Left lung (tissue), 10 donors: Measurements from ENCODE around the gene DOCK3. TPM values are rescaled to one million over a fixed set of nuclear protein-coding genes. Genes with fewer than 3 reads are reported as not detected.
"Not testable (repeated sequence)": the region's sequence is repeated elsewhere in the genome, so short reads cannot be mapped to it uniquely, and the experiment has no call there.

ENCODE experiments used
- ATAC-seq: fragments of 200-7000 bp; cut with Tn5 transposase; one replicate; pipeline ENCODE4 v1.9.1; 2020; ENCODE audit warnings: moderate library complexity
- DNase-seq, 4 donors: peaks; one replicate each; pipeline ENCODE4 v3.0.0-alpha.2; 2013 to 2020
- H3K27ac ChIP-seq, 2 donors: fragments of 200-600 bp; sonication (generic) in 1 of 2; one replicate each; pipeline versions ENCODE4 v1.5.0 to v1.8.0; 2020 to 2021
- H3K27me3 ChIP-seq, 2 donors: fragments of 200-600 bp; sonication (generic) in 1 of 2; one replicate each; pipeline versions ENCODE4 v1.5.0 to v1.8.0; 2020 to 2021
- H3K36me3 ChIP-seq, 2 donors: fragments of 200-600 bp; sonication (generic) in 1 of 2; one replicate each; pipeline versions ENCODE4 v1.5.0 to v1.8.0; 2020 to 2021
- H3K4me1 ChIP-seq, 2 donors: fragments of 200-600 bp; one replicate each; pipeline ENCODE4 v1.8.0; 2021
- H3K4me3 ChIP-seq, 2 donors: fragments of 200-600 bp; sonication (generic) in 1 of 2; one replicate each; pipeline versions ENCODE4 v1.5.0 to v1.8.0; 2020 to 2021; ENCODE audit warnings: mild to moderate bottlenecking in 1 of 2
- H3K9me3 ChIP-seq, 2 donors: fragments of 200-600 bp; sonication (generic) in 1 of 2; one replicate each; pipeline versions ENCODE4 v1.5.0 to v1.8.0; 2020 to 2021
- intact Hi-C, 2 donors: fragments of 100-400 bp; cut with DNase I; formaldehyde crosslinking; loops; one replicate each; pipeline versions ENCODE4 v1.11.2 to v1.14.2; 2022
- polyA plus RNA-seq, 6 donors: library from polyadenylated mRNA; unstranded; fragments of 120-200 nt; gene quantifications; one replicate each; pipeline ENCODE4 v1.2.1, GENCODE V29; 2013; ENCODE audit not compliant: insufficient read length in 6 of 6
- total RNA-seq, 2 donors: library from RNA; stranded (reverse); fragmentation: NEBNext Ultra II Directional; extraction: Animal tissue kit (Norgen Biotek cat#: 25700); gene quantifications; one replicate each; pipeline ENCODE4 v1.2.1, GENCODE V29; 2021
- TF ChIP-seq, protein P1 (sequence below), 2 donors: fragments of 200-600 bp; sonication (generic) in 1 of 2; IDR thresholded peaks; one replicate each; pipeline versions ENCODE4 v1.5.0 to v1.8.0; 2021; ENCODE audit warnings: antibody characterized with exemption in 2 of 2
- donor health status: DM: no; HTN: yes; CAD: no.
- donor health status: DM: no; HTN: no; CAD: no.

The DOCK3 gene
- total and polyA plus RNA-seq, 8 donors = 0.34 to 2.2 (median 1.8) TPM

DNA sequence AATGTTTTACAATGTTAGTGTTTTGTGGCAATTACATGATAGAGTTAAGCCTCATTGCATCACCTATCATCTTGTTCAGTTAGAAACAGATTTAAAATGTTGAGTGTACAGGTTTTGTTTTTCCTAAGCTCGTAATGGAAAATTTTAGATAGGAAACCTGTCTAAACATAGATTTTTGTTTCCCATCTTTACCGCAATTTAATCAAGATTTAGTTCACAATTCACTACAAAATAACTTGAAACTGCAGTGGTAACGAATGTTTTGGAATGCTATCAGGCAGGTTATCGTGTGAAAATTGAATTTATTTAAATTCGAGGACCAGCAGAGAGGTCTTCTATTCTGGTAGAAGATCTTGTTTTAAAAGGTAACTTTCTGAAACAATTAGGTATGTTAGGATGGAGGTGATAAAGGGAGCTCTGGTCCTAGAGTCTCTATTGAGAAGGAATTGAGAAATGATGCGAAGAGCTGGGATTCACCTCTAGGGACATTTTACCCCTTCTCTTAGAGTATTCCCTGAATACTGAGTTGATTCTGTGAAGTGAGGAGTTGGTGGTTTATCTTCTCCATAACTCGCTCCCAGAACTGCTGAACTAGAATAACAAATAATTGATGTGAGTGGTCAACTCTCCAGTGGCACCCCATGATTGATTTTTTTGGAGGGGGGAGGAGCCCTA, 1.4 kb downstream of the DOCK3 start:
- no peak overlapping the region for H3K27ac ChIP-seq
- TF ChIP-seq, protein P1, sequence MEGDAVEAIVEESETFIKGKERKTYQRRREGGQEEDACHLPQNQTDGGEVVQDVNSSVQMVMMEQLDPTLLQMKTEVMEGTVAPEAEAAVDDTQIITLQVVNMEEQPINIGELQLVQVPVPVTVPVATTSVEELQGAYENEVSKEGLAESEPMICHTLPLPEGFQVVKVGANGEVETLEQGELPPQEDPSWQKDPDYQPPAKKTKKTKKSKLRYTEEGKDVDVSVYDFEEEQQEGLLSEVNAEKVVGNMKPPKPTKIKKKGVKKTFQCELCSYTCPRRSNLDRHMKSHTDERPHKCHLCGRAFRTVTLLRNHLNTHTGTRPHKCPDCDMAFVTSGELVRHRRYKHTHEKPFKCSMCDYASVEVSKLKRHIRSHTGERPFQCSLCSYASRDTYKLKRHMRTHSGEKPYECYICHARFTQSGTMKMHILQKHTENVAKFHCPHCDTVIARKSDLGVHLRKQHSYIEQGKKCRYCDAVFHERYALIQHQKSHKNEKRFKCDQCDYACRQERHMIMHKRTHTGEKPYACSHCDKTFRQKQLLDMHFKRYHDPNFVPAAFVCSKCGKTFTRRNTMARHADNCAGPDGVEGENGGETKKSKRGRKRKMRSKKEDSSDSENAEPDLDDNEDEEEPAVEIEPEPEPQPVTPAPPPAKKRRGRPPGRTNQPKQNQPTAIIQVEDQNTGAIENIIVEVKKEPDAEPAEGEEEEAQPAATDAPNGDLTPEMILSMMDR (IDR thresholded peaks at IDR 0.05) = no peak
- peaks cover 61 to 95% of the 10 kb centered on the region in 2 donors for H3K27me3 ChIP-seq
- no peaks in the 10 kb centered on the region for H3K9me3 ChIP-seq
- H3K36me3 ChIP-seq = no peaks in the 10 kb centered on the region
- peaks cover 0 to 11% of the 10 kb centered on the region in 2 donors for H3K4me1 ChIP-seq
- DNase-seq (no peak), ATAC-seq (no peak)
- H3K4me3 ChIP-seq = no peak overlapping the region
- intact Hi-C loops = no loop called here

DNA sequence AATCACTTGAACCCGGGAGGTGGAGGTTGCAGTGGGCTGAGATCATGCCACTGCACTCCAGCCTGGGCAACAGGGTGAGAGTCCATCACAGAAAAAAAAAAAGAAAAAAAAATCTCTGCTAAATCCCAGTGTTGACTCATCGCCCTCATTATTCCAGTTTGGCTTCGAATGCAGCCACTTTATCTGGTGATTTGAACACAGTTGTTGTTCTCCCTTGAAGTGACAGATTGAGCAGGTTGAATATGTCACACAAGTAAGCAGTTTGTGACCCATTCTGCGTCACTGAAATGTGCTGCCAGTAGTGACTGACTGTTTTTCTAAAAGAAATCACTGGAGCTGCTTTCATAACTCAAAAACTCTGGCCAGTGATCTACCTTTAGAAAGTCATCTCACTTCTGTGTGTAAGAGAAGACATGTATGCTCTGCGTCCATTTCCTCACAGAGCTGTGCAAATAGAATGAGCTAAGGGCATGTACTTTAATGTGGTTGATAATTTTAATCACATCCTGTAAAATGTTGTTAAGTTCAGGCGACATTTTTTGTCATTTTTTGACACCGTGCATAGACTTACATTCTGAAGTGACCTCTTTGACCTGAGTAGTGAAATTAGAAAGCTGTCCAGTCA, 12.5 kb downstream of the DOCK3 start:
- Histone ChIP-seq H3K4me1 (no peaks in the 10 kb centered on the region), H3K4me3 (no peak overlapping the region), H3K9me3 (no peaks in the 10 kb centered on the region), H3K27ac (no peak overlapping the region), H3K36me3 (no peaks in the 10 kb centered on the region), H3K27me3 (peaks cover 0 to 9% of the 10 kb centered on the region in 2 donors)
- intact Hi-C loops = no loop called here
- TF ChIP-seq, protein P1 (IDR thresholded peaks at IDR 0.05) = no peak
- DNase-seq (no peak), ATAC-seq (no peak)

DNA sequence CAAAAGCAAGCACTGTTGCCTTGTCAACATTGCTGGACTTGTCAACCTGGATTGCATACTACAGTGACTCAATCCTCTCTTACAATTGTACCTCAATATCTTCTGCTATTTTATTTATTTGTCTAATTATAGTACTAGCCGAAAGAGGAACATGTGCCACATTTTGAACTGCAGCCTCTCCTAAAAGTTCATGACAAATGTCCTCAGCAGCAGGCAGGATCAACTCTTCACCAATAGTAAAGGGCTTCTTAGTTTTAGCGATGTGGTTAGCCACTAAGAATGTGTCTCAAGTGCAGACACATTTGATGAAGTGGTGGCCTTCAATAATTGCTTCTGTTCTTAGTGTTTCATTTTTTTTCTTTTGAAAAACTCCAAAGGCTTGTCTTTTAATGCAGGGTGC, 13.2 kb downstream of the DOCK3 start:
- H3K4me1 ChIP-seq = no peaks in the 10 kb centered on the region
- ATAC-seq (no peak), DNase-seq (no peak)
- no peak overlapping the region for H3K4me3 ChIP-seq
- H3K27ac ChIP-seq = no peak overlapping the region
- TF ChIP-seq, protein P1 (IDR thresholded peaks at IDR 0.05) = no peak
- H3K9me3 ChIP-seq = no peaks in the 10 kb centered on the region
- H3K36me3 ChIP-seq = no peaks in the 10 kb centered on the region
- H3K27me3 ChIP-seq = peaks cover 0 to 2% of the 10 kb centered on the region in 2 donors
- intact Hi-C loops = no loop called here

DNA sequence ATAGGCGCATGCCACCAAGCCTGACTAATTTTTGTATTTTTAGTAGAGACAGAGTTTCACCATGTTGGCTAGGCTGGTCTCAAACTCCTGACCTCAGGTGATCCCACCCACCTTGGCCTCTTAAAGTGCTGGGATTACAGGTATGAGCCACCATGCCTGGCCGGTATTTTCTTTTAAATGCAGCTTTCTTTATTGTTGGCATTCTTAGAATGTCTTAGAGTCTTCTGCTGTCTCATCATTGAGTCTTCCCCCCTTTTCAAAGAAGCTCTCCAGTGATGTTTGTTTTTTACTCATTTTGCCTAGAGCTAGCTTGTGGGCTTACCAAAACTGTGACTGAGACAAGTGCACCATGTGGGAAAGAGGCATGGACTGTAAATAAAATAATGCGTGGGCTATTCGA, 13.9 kb downstream of the DOCK3 start:
- H3K4me1 ChIP-seq, ATAC-seq, DNase-seq, H3K9me3 ChIP-seq, H3K27ac ChIP-seq, H3K4me3 ChIP-seq, H3K27me3 ChIP-seq, intact Hi-C loops, H3K36me3 ChIP-seq: not testable (repeated sequence)

DNA sequence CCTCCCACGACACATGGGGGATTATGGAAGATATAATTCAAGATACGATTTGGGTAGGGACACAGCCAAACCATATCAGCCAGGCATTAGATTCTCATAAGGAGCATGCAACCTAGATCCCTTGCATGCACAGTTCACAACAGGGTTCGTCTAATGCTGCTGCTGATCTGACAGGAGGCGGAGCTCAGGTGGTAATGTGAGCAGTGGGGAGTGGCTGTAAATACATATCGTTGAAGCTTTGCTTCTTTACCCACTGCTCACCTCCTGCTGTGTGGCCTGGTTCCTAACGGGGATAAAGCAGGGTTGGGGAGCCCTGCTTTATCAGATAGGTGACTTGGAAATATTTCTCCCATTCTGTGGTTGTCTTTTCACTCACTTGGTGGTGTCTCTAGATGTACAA, 14.8 kb downstream of the DOCK3 start:
- DNase-seq (no peak), ATAC-seq (no peak)
- intact Hi-C loops = no loop called here
- TF ChIP-seq, protein P1 (IDR thresholded peaks at IDR 0.05) = no peak
- Histone ChIP-seq H3K36me3 (no peaks in the 10 kb centered on the region), H3K27me3 (no peaks in the 10 kb centered on the region), H3K4me1 (no peaks in the 10 kb centered on the region), H3K9me3 (no peaks in the 10 kb centered on the region), H3K4me3 (no peak overlapping the region), H3K27ac (no peak overlapping the region)
